K562 (cell line): ENCODE results near the gene YPEL2. TPM values are rescaled to one million over a fixed set of nuclear protein-coding genes. Genes with fewer than 3 reads are reported as not detected.

ENCODE experiments used
- MGA ChIP-seq: fragments of 450-650 bp; IDR thresholded peaks from 2 replicates; pipeline ENCODE4 v1.6.1; 2016; ENCODE audit warnings: mild to moderate bottlenecking, moderate library complexity
- ZBTB40 ChIP-seq, 2 experiments: fragments of 450-650 bp in 1 of 2; sonication (generic) in 1 of 2; formaldehyde crosslinking in 1 of 2; IDR thresholded peaks; 2 replicates each; pipeline versions ENCODE4 v1.7.1 to v1.9.0; 2016 to 2022; ENCODE audit warnings: inconsistent platforms in 1 of 2, mild to moderate bottlenecking in 1 of 2, missing genetic modification reagents in 1 of 2
- polyA plus RNA-seq, 8 experiments: library from polyadenylated mRNA; depleted of rRNA in 4 of 8; stranded (reverse) in 5 of 8; unstranded in 3 of 8; fragments of >200 nt; fragmentation: Nextera tagmentation in 2 of 8; fragmentation: Illumina TruSeq in 1 of 8; extraction: Ambion mirVana in 2 of 8; extraction: Trizol in 1 of 8; gene quantifications; 2 replicates each; pipeline versions ENCODE4 v1.2.1 to v1.2.3, GENCODE V29; 2011 to 2014; ENCODE audit warnings: inconsistent platforms in 1 of 8, missing spikeins in 1 of 8
- total RNA-seq, 7 experiments: library from RNA; depleted of rRNA in 6 of 7; stranded (reverse); fragments of >200 nt in 6 of 7; fragmentation: Illumina TruSeq in 2 of 7; extraction: Trizol in 2 of 7; gene quantifications; 2 replicates each; pipeline versions ENCODE4 v1.2.1 to v1.2.3, GENCODE V29; 2011 to 2021; ENCODE audit warnings: low replicate concordance in 1 of 7

The YPEL2 gene
- total and polyA plus RNA-seq, 9 of the 15 experiments (the other 6 are each of a cell fraction or from before 2014, with no cell fraction given): 0.11 to 2.4 (median 0.47) TPM

- TF ChIP-seq MGA: no peak
- no peak for TF ChIP-seq ZBTB40 (IDR thresholded peaks at IDR 0.05)
- no peak for TF ChIP-seq ZBTB40 (CRISPR knock-in tag; IDR thresholded peaks at IDR 0.05)
Observed at GRCh38 chr17:59331929-59332748, 684 bp downstream of the YPEL2 start (continued).
